ENCODE data around the gene CFAP20.

- TF ChIP-seq SP1 (IDR thresholded peaks at IDR 0.05) (no peak), L3MBTL2 (conservative IDR thresholded peaks at IDR 0.05) (no peak), ZNF384 (IDR thresholded peaks at IDR 0.05) (no peak), BHLHE40 (IDR thresholded peaks at IDR 0.05; ENCODE audit: borderline replicate concordance) (no peak), SUZ12 (IDR thresholded peaks at IDR 0.05) (no peak), CTBP1 (IDR thresholded peaks at IDR 0.05; ENCODE audit: borderline replicate concordance) (no peak), TARDBP (IDR thresholded peaks at IDR 0.05) (no peak), FOXA1 (IDR thresholded peaks at IDR 0.05) (no peak), ELF4 (IDR thresholded peaks at IDR 0.05) (no peak)
Observed at GRCh38 chr16:58121132-58121531, 8.0 kb downstream of the CFAP20 start.
